ENCODE results near the gene CCDC40. TPM values are rescaled to one million over a fixed set of nuclear protein-coding genes. Genes with fewer than 3 reads are reported as not detected.

Gene CCDC40
- total and polyA plus RNA-seq, 7 donors, result 1.4 to 25.8 (median 5.3) TPM; not detected in 2

DNA sequence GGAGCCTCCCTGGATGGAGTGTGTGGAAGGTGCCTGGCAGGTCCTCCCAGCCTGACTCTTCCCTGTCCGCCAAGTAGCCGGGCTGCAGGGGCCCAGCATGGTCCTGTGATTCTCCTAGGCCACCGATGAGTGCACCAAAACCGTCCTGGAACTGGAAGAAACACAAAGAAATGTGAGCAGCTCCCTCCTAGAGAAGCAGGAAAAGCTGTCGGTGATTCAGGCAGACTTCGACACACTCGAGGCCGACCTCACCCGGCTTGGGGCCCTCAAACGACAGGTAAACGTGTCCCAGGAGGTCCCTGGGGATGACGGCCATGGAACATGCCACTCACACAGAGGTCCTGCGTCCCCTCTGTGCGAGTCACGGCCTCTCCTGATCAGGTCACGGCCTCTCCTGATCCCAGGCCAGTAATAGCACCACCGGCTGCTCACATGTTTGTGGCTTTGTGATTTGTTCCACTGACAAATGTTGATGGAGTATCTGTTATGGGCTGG is 60.7 kb downstream of the CCDC40 start:
- Histone ChIP-seq H3K9me3 (no peaks in the 10 kb centered on the region), H3K4me3 (no peak overlapping the region), H3K36me3 (no peaks in the 10 kb centered on the region), H3K27ac (no peak overlapping the region), H3K27me3 (no peaks in the 10 kb centered on the region), H3K4me1 (peaks cover 0 to 13% (median 11%) of the 10 kb centered on the region in 4 donors)
- 87 to 91% methylated on average over 17 of the region's 17 CpGs for WGBS, 2 donors
- TF ChIP-seq POLR2AphosphoS5 (IDR thresholded peaks at IDR 0.05) (no peak), EP300 (IDR thresholded peaks at IDR 0.05) (no peak), POLR2A (IDR thresholded peaks at IDR 0.05) (no peak)
- TF ChIP-seq, protein P1, sequence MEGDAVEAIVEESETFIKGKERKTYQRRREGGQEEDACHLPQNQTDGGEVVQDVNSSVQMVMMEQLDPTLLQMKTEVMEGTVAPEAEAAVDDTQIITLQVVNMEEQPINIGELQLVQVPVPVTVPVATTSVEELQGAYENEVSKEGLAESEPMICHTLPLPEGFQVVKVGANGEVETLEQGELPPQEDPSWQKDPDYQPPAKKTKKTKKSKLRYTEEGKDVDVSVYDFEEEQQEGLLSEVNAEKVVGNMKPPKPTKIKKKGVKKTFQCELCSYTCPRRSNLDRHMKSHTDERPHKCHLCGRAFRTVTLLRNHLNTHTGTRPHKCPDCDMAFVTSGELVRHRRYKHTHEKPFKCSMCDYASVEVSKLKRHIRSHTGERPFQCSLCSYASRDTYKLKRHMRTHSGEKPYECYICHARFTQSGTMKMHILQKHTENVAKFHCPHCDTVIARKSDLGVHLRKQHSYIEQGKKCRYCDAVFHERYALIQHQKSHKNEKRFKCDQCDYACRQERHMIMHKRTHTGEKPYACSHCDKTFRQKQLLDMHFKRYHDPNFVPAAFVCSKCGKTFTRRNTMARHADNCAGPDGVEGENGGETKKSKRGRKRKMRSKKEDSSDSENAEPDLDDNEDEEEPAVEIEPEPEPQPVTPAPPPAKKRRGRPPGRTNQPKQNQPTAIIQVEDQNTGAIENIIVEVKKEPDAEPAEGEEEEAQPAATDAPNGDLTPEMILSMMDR (IDR thresholded peaks at IDR 0.05), result no peak
- DNase-seq, result no peak
- intact Hi-C loops (cut with DNase I), result no loop called here

DNA sequence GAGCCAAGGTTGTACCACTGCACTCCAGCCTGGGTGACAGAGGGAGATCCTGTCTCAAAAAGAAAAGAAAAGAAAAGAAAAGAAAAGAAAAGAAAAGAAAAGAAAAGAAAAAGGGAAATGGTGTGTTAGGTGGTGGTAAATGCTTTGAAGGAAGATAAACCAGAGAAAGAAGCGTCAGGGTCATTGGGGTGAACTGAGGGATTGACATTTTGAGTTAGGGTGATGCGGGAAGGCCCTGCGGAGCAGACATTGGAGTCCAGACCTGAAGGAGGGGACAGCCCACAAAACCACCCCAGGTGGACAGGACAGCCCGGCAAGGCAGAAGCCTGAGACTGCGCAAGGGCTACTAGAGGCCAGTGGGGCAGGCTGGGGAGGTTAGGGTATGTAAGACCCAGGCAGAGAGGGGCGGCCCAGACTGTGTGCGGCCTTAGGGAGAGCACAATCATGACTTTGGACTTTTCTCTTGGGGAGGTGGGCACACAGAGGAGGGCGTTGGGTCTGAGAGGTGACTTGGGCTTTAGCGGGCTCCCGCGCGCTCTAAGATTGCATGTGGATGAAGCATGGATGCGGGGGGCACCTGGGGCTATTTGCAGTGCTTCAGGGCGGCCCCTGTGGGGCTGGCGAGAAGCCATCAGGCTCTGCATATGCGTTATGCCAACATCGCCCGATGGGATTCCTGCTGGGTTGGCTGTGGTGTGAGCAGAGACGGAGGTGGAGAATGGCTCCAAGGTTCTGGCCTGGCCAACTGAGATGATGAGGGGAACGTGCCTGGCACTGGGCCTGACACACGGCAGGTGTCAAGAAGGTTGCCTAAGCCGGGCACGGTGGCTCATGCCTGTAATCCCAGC is 61.6 kb downstream of the CCDC40 start:
- Histone ChIP-seq H3K36me3 (no peaks in the 10 kb centered on the region), H3K4me3 (no peak overlapping the region), H3K27ac (no peak overlapping the region), H3K4me1 (peaks cover 0 to 19% (median 16%) of the 10 kb centered on the region in 4 donors), H3K9me3 (no peaks in the 10 kb centered on the region), H3K27me3 (no peaks in the 10 kb centered on the region)
- intact Hi-C loops (cut with DNase I), result no loop called here
- DNase-seq, result no peak
- no peak for TF ChIP-seq POLR2A (IDR thresholded peaks at IDR 0.05)
- no peak for TF ChIP-seq POLR2AphosphoS5 (IDR thresholded peaks at IDR 0.05)
- no peak for TF ChIP-seq EP300 (IDR thresholded peaks at IDR 0.05)
- TF ChIP-seq, protein P1 (IDR thresholded peaks at IDR 0.05), result no peak
- WGBS, 2 donors, result 89 to 90% methylated on average over 23 of the region's 23 CpGs

DNA sequence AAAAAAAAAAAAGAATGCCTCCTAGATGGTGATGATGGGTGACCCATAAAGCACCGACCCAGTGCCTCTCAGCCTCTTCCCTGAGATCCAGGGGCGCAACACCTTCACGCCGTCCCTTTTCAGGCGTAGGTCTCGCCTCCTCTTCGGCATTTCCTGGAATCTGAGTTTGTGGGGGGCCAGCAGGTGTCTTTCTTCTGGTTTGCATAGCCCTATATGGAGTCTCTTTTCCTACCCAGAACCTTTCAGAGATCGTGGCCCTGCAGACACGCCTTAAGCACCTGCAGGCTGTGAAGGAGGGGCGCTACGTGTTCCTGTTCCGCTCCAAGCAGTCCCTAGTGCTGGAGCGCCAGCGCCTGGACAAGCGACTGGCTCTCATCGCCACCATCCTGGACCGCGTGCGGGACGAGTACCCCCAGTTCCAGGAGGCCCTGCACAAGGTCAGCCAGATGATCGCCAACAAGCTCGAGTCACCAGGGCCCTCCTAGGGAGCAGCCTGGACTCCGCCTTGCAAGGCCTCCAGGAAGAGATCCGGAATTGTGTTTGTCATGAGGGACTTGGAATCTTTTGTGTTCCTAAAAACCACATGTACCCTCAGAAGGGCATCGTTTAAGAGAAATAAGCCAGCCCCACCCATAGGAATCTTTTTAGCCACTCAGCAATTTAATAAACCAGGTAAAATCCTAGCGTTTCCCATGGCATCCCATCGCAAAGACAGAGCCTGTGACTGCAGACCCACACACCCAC is 63.0 kb downstream of the CCDC40 start:
- Histone ChIP-seq H3K9me3 (no peaks in the 10 kb centered on the region), H3K4me1 (peaks cover 0 to 19% (median 16%) of the 10 kb centered on the region in 4 donors), H3K4me3 (no peak overlapping the region), H3K27me3 (no peaks in the 10 kb centered on the region), H3K27ac (no peak overlapping the region), H3K36me3 (no peaks in the 10 kb centered on the region)
- WGBS, 2 donors, result 79 to 84% methylated on average over 27 of the region's 27 CpGs
- DNase-seq, result no peak
- TF ChIP-seq POLR2A (IDR thresholded peaks at IDR 0.05) (no peak), POLR2AphosphoS5 (IDR thresholded peaks at IDR 0.05) (no peak)
- TF ChIP-seq, protein P1 (IDR thresholded peaks at IDR 0.05), result no peak
- intact Hi-C loops (cut with DNase I), result loop anchor here (2.0 to 5.0 kb wide), 5 partner anchors 47 to 255 kb away; partner anchors contain the start of genes EIF4A3, RNF213, SGSH and SLC26A11

DNA sequence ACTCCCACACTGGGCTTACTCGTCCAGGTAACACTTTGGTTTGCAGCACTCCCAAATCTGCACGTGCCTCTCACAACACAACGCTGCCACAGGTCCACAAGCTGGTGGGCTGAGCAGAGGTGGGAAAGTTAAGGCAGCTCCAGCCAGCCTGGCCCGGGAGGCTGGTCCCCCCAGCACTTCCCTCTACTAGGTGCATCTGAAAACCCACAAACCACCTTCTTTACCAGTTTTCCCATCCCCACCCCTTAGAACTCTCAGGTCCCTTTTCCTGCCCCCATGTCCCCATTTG is 63.5 kb downstream of the CCDC40 start:
- intact Hi-C loops (cut with DNase I), result loop anchor here (2.0 to 5.0 kb wide), 5 partner anchors 47 to 255 kb away; partner anchors contain the start of genes EIF4A3, RNF213, SGSH and SLC26A11
- no peaks in the 10 kb centered on the region for H3K9me3 ChIP-seq
- peaks cover 0 to 19% (median 16%) of the 10 kb centered on the region in 4 donors for H3K4me1 ChIP-seq
- DNase-seq, result no peak
- H3K36me3 ChIP-seq, result no peaks in the 10 kb centered on the region
- no peak for TF ChIP-seq POLR2AphosphoS5 (IDR thresholded peaks at IDR 0.05)
- TF ChIP-seq POLR2A (IDR thresholded peaks at IDR 0.05), result no peak
- no peak for TF ChIP-seq EP300 (IDR thresholded peaks at IDR 0.05)
- TF ChIP-seq, protein P1 (IDR thresholded peaks at IDR 0.05), result no peak
- 71 to 84% methylated on average over 4 of the region's 4 CpGs for WGBS, 2 donors
- no peak overlapping the region for H3K4me3 ChIP-seq
- no peak overlapping the region for H3K27ac ChIP-seq
- no peaks in the 10 kb centered on the region for H3K27me3 ChIP-seq
